Smooth muscle cell (in vitro differentiated cells): ENCODE measurements around the gene MED12L. TPM values are rescaled to one million over a fixed set of nuclear protein-coding genes. Genes with fewer than 3 reads are reported as not detected.

Experiments used
- DNase-seq: peaks from one replicate; lab custom pipeline; 2025; ENCODE audit not compliant: unreplicated experiment; lab: John Stamatoyannopoulos, UW
- H2AFZ ChIP-seq: fragments of 200-600 bp; sonication (generic); 2 replicates; pipeline ENCODE4 v1.6.0; 2016; ENCODE audit warnings: antibody characterized with exemption, low read depth, mild to moderate bottlenecking
- H3F3A ChIP-seq: fragments of 200-600 bp; sonication (generic); 2 replicates; pipeline ENCODE4 v1.6.0; 2017; ENCODE audit warnings: antibody characterized with exemption, low read depth
- H3K27ac ChIP-seq: fragments of 200-600 bp; sonication (generic); 2 replicates; pipeline ENCODE4 v1.5.1; 2016; ENCODE audit warnings: low read depth, mild to moderate bottlenecking
- H3K27me3 ChIP-seq: fragments of 200-600 bp; sonication (generic); 2 replicates; pipeline ENCODE4 v1.6.1; 2016; ENCODE audit warnings: low read depth, mild to moderate bottlenecking
- H3K36me3 ChIP-seq: fragments of 200-600 bp; sonication (generic); 2 replicates; pipeline ENCODE4 v1.5.1; 2016; ENCODE audit warnings: low read depth
- H3K4me1 ChIP-seq: fragments of 200-600 bp; sonication (generic); 2 replicates; pipeline ENCODE4 v1.5.1; 2016; ENCODE audit warnings: low read depth
- H3K4me2 ChIP-seq: fragments of 200-600 bp; sonication (generic); 2 replicates; pipeline ENCODE4 v1.6.0; 2016; ENCODE audit warnings: mild to moderate bottlenecking
- H3K4me3 ChIP-seq: fragments of 200-600 bp; sonication (generic); 2 replicates; pipeline ENCODE4 v1.5.1; 2016; ENCODE audit warnings: mild to moderate bottlenecking
- H3K79me2 ChIP-seq: fragments of 200-600 bp; sonication (generic); 2 replicates; pipeline ENCODE4 v1.6.0; 2016; ENCODE audit warnings: low read depth, mild to moderate bottlenecking
- H3K9ac ChIP-seq: fragments of 200-600 bp; sonication (generic); 2 replicates; pipeline ENCODE4 v1.6.0; 2016; ENCODE audit warnings: low read depth
- H3K9me3 ChIP-seq: fragments of 200-600 bp; sonication (generic); replicated peaks from 2 replicates; pipeline ENCODE4 v1.5.1; 2016; ENCODE audit warnings: low read depth
- H4K20me1 ChIP-seq: fragments of 200-600 bp; sonication (generic); 2 replicates; pipeline ENCODE4 v1.6.0; 2016; ENCODE audit warnings: low read depth
- WGBS: methylation state at CpG from one replicate; pipeline ENCODE4 v1.1.7; 2016; ENCODE audit warnings: low lambda C conversion rate; 5-methylcytosine and 5-hydroxymethylcytosine counted together
- polyA plus RNA-seq: library from polyadenylated mRNA; unstranded; fragments of >200 nt; fragmentation: Nextera tagmentation; extraction: Ambion mirVana; gene quantifications from 2 replicates; pipeline ENCODE4 v1.2.1, GENCODE V29; 2016
- total RNA-seq: library from RNA; depleted of rRNA; stranded (reverse); fragments of >200 nt; gene quantifications from 2 replicates; pipeline ENCODE4 v1.2.3, GENCODE V29; 2014
- TF ChIP-seq, protein P1 (sequence below): fragments of 200-600 bp; sonication (generic); IDR thresholded peaks from 2 replicates; pipeline ENCODE4 v1.5.1; 2017; ENCODE audit warnings: borderline replicate concordance, mild to moderate bottlenecking, antibody characterized with exemption; ENCODE audit not compliant: insufficient read depth, poor library complexity, severe bottlenecking

Gene MED12L
- total and polyA plus RNA-seq, 2 experiments from 2014 or later: 0.26 to 1.5 TPM

DNA sequence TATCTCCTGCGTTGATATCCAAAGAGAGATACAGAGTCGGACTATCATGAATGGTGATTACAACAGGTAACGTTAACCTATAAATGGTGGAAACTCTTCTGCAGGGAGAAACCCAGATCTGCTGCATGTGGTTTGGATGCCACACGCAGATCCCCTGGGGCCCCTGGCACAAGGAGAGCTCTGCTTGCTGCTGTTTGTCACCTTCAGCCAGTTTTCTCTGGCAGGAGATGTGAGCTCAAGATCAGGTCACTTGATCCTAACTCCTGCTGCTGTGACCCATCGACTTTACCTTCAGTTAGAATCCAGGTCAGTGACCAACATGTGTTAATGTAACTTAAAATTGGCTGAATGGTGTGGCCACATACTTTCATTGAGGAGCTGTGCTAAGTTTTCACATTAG, 141.4 kb downstream of the MED12L start:
- no peaks in the 10 kb centered on the region for H3K9me3 ChIP-seq
- H3F3A ChIP-seq: peaks cover 5% of the 10 kb centered on the region
- peaks cover 11% of the 10 kb centered on the region for H3K4me1 ChIP-seq
- TF ChIP-seq, protein P1, sequence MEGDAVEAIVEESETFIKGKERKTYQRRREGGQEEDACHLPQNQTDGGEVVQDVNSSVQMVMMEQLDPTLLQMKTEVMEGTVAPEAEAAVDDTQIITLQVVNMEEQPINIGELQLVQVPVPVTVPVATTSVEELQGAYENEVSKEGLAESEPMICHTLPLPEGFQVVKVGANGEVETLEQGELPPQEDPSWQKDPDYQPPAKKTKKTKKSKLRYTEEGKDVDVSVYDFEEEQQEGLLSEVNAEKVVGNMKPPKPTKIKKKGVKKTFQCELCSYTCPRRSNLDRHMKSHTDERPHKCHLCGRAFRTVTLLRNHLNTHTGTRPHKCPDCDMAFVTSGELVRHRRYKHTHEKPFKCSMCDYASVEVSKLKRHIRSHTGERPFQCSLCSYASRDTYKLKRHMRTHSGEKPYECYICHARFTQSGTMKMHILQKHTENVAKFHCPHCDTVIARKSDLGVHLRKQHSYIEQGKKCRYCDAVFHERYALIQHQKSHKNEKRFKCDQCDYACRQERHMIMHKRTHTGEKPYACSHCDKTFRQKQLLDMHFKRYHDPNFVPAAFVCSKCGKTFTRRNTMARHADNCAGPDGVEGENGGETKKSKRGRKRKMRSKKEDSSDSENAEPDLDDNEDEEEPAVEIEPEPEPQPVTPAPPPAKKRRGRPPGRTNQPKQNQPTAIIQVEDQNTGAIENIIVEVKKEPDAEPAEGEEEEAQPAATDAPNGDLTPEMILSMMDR: peak; percentile 1
- H4K20me1 ChIP-seq: no peaks in the 10 kb centered on the region
- H3K4me2 ChIP-seq: peak overlapping the region; percentile 20
- peak overlapping the region; percentile 15 for H3K27ac ChIP-seq
- no peak overlapping the region for H3K9ac ChIP-seq
- H3K4me3 ChIP-seq: no peak overlapping the region
- H2AFZ ChIP-seq: no peak overlapping the region
- no peaks in the 10 kb centered on the region for H3K27me3 ChIP-seq
- H3K36me3 ChIP-seq: no peaks in the 10 kb centered on the region
- 84% methylated on average over 5 of the region's 5 CpGs for WGBS
- DNase-seq: no peak
- H3K79me2 ChIP-seq: no peaks in the 10 kb centered on the region

DNA sequence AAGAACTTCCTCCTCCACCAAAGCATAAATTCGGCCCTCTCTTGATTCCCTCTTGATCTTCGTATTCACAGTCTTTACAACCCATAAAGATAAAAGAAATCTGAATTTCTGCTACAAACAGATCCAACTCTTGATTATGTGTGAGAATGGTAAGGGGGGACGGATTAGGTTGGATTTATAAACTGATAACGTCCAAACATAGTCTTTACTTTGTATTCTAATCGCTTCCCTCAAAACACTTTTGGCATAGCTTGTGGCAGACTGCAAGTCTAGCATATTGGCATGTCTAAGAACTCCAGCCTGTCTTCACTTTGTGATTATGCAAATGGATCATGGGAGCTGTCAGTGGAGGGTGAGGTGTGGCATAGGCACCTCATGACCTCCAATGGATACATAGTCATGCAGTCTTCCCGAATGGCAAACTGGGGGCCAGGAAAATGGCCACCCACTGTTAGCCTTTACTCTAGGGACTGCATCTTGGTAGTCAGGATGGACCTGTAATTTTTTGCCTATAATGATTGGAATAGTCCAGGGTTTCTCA, 141.9 kb downstream of the MED12L start:
- peak overlapping the region; percentile 15 for H3K27ac ChIP-seq
- no peak overlapping the region for H3K9ac ChIP-seq
- TF ChIP-seq, protein P1: no peak

DNA sequence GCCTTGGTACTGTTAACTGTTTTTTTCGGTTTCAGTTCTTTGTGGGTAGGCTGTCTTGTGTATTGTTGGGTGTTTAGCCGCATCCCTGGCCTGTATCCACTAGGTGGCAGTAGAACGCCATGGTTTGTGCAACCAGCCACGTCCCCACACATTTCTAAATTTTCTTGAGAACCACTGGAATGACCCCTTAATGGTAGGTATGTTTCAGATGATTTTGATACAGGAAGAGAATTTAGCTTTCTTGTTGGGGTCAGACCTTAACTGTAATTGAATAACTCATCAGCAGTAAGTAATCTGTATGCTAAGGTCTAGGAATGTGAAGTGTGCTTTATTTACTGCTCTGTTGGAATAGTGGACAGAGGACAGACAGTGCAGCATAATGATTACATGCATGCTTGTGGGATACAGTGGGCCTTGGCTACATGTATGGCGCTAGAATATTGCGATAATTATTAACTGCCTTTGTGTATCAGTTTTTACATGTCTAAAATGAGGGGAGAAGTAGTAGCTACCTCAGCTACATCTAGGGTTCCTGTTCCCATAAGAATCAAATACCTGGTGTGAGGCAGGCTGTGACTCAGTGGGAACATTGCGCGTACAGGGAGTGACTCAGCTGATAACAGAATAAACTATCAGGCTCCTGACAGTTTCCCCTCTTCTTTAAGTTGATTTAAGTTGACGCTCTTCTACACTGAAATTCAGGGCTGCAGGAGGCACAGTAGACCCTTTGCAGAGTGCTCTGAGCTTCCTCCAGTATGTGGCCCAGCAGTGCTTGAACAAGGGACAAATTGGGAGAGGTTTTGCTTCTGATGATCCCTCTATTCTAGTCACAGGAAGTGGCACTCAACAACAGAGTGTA, 142.6 kb downstream of the MED12L start:
- peaks cover 11% of the 10 kb centered on the region for H3K4me1 ChIP-seq
- H3K9me3 ChIP-seq: no peaks in the 10 kb centered on the region
- no peaks in the 10 kb centered on the region for H3K79me2 ChIP-seq
- no peak overlapping the region for H3K4me3 ChIP-seq
- peak overlapping the region; percentile 70 for H3K27ac ChIP-seq
- peak overlapping the region; percentile 60 for H3K4me2 ChIP-seq
- TF ChIP-seq, protein P1: peak; percentile 90
- DNase-seq: peak; percentile 18
- no peaks in the 10 kb centered on the region for H4K20me1 ChIP-seq
- H3F3A ChIP-seq: peaks cover 5% of the 10 kb centered on the region
- H3K27me3 ChIP-seq: no peaks in the 10 kb centered on the region
- H3K9ac ChIP-seq: peak overlapping the region; percentile 34
- no peak overlapping the region for H2AFZ ChIP-seq
- H3K36me3 ChIP-seq: no peaks in the 10 kb centered on the region
- 19% methylated on average over 9 of the region's 9 CpGs for WGBS

More for the DNA sequence above, 141.9 kb downstream of the MED12L start:
- Histone ChIP-seq H3K79me2 (no peaks in the 10 kb centered on the region), H3K36me3 (no peaks in the 10 kb centered on the region), H3K4me1 (peaks cover 11% of the 10 kb centered on the region), H3F3A (peaks cover 5% of the 10 kb centered on the region), H3K4me2 (peak overlapping the region; percentile 60), H2AFZ (no peak overlapping the region), H3K27me3 (no peaks in the 10 kb centered on the region), H4K20me1 (no peaks in the 10 kb centered on the region), H3K4me3 (no peak overlapping the region), H3K9me3 (no peaks in the 10 kb centered on the region)
- no peak for DNase-seq
- 56% methylated on average over 6 of the region's 6 CpGs for WGBS
